SJCRH30 (cell line): ENCODE data around the gene PTPN5. TPM values are rescaled to one million over a fixed set of nuclear protein-coding genes. Genes with fewer than 3 reads are reported as not detected.

Experiments used
- DNase-seq, 2 experiments: peaks; one replicate each; pipeline ENCODE4 v3.0.0-alpha.2; 2015 to 2020
- H3K27ac ChIP-seq: fragments of 250-450 bp; sonication (Bioruptor Pico); 2 replicates; pipeline ENCODE4 v1.5.1; 2020; ENCODE audit warnings: mild to moderate bottlenecking, moderate library complexity
- H3K27me3 ChIP-seq: fragments of 250-450 bp; sonication (Bioruptor Pico); 2 replicates; pipeline ENCODE4 v1.5.1; 2020; ENCODE audit warnings: mild to moderate bottlenecking, moderate library complexity
- H3K36me3 ChIP-seq: fragments of 250-450 bp; sonication (Bioruptor Pico); 2 replicates; pipeline ENCODE4 v1.5.1; 2020; ENCODE audit warnings: mild to moderate bottlenecking, moderate library complexity
- H3K4me1 ChIP-seq: fragments of 250-450 bp; sonication (Bioruptor Pico); 2 replicates; pipeline ENCODE4 v1.5.1; 2020; ENCODE audit warnings: mild to moderate bottlenecking, moderate library complexity
- H3K4me3 ChIP-seq: fragments of 250-450 bp; sonication (Bioruptor Pico); 2 replicates; pipeline ENCODE4 v1.5.1; 2020; ENCODE audit warnings: mild to moderate bottlenecking, moderate library complexity
- H3K9me3 ChIP-seq: fragments of 250-450 bp; sonication (Bioruptor Pico); replicated peaks from 2 replicates; pipeline ENCODE4 v1.5.1; 2020; ENCODE audit warnings: mild to moderate bottlenecking, moderate library complexity
- total RNA-seq: library from RNA; depleted of rRNA; stranded (reverse); fragments of >200 nt; shearing (Covaris generic); gene quantifications from 2 replicates; pipeline ENCODE4 v1.2.3, GENCODE V29; 2014

The PTPN5 gene
- total RNA-seq, 1 experiment from 2014 or later, result not detected

- H3K36me3 ChIP-seq, result no peaks in the 10 kb centered on the region
- H3K9me3 ChIP-seq, result no peaks in the 10 kb centered on the region
- H3K27me3 ChIP-seq, result no peaks in the 10 kb centered on the region
- no peaks in the 10 kb centered on the region for H3K4me1 ChIP-seq
- DNase-seq, result no peak
- no peak overlapping the region for H3K27ac ChIP-seq
- no peak overlapping the region for H3K4me3 ChIP-seq
Measured at GRCh38 chr11:18780896-18781295, 10.7 kb downstream of the PTPN5 start.

- DNase-seq, result no peak
- H3K4me1 ChIP-seq, result no peaks in the 10 kb centered on the region; the same call in 1 of the 2 replicates
- H3K9me3 ChIP-seq, result no peaks in the 10 kb centered on the region
Measured at GRCh38 chr11:18780329-18780728, 11.3 kb downstream of the PTPN5 start.

GRCh38 chr11:18778468-18778867, 13.1 kb downstream of the PTPN5 start:
- Histone ChIP-seq H3K4me1 (peaks cover 17% of the 10 kb centered on the region), H3K27me3 (no peaks in the 10 kb centered on the region), H3K27ac (no peak overlapping the region), H3K9me3 (no peaks in the 10 kb centered on the region), H3K4me3 (no peak overlapping the region), H3K36me3 (no peaks in the 10 kb centered on the region)
- DNase-seq, result no peak

More at GRCh38 chr11:18780329-18780728, 11.3 kb downstream of the PTPN5 start:
- Histone ChIP-seq H3K27me3 (no peaks in the 10 kb centered on the region), H3K36me3 (no peaks in the 10 kb centered on the region), H3K27ac (no peak overlapping the region), H3K4me3 (no peak overlapping the region)

GRCh38 chr11:18776324-18776723, 15.3 kb downstream of the PTPN5 start:
- no peak overlapping the region for H3K4me3 ChIP-seq
- H3K4me1 ChIP-seq, result peaks cover 26% of the 10 kb centered on the region
- no peaks in the 10 kb centered on the region for H3K36me3 ChIP-seq
- H3K27ac ChIP-seq, result no peak overlapping the region
- no peaks in the 10 kb centered on the region for H3K27me3 ChIP-seq
- no peaks in the 10 kb centered on the region for H3K9me3 ChIP-seq
- DNase-seq, result no peak

- H3K9me3 ChIP-seq, result no peaks in the 10 kb centered on the region
Measured at GRCh38 chr11:18775492-18776292, 15.9 kb downstream of the PTPN5 start.

GRCh38 chr11:18774801-18775200, 16.8 kb downstream of the PTPN5 start:
- Histone ChIP-seq H3K27me3 (no peaks in the 10 kb centered on the region), H3K9me3 (no peaks in the 10 kb centered on the region), H3K36me3 (no peaks in the 10 kb centered on the region), H3K4me1 (peaks cover 26% of the 10 kb centered on the region), H3K27ac (peak overlapping the region; percentile 93), H3K4me3 (no peak overlapping the region)
- peak; percentile 83 to 92 for DNase-seq

More at GRCh38 chr11:18775492-18776292, 15.9 kb downstream of the PTPN5 start:
- peak; percentile 62 to 82 for DNase-seq
- peak overlapping the region; percentile 93; the same call in 1 of the 2 replicates for H3K27ac ChIP-seq
- H3K4me1 ChIP-seq, result peaks cover 26% of the 10 kb centered on the region
- no peaks in the 10 kb centered on the region for H3K36me3 ChIP-seq
- no peaks in the 10 kb centered on the region for H3K27me3 ChIP-seq
- H3K4me3 ChIP-seq, result no peak overlapping the region

GRCh38 chr11:18773681-18774080, 17.9 kb downstream of the PTPN5 start:
- H3K4me1 ChIP-seq, result peaks cover 26% of the 10 kb centered on the region
- peak; percentile 70 to 80 for DNase-seq
- H3K9me3 ChIP-seq, result no peaks in the 10 kb centered on the region
- H3K27me3 ChIP-seq, result no peaks in the 10 kb centered on the region
- no peak overlapping the region for H3K4me3 ChIP-seq
- peak overlapping the region; percentile 93 for H3K27ac ChIP-seq
- H3K36me3 ChIP-seq, result no peaks in the 10 kb centered on the region

GRCh38 chr11:18773104-18773503, 18.5 kb downstream of the PTPN5 start:
- Histone ChIP-seq H3K9me3 (no peaks in the 10 kb centered on the region), H3K27ac (peak overlapping the region; percentile 93), H3K4me3 (no peak overlapping the region), H3K36me3 (no peaks in the 10 kb centered on the region), H3K27me3 (no peaks in the 10 kb centered on the region), H3K4me1 (peaks cover 26% of the 10 kb centered on the region)
- peak in 1 of 2 experiments; percentile 14 for DNase-seq

- Histone ChIP-seq H3K36me3 (no peaks in the 10 kb centered on the region), H3K4me3 (no peak overlapping the region), H3K4me1 (peaks cover 26% of the 10 kb centered on the region), H3K27ac (no peak overlapping the region), H3K9me3 (no peaks in the 10 kb centered on the region), H3K27me3 (no peaks in the 10 kb centered on the region)
- DNase-seq, result no peak
Measured at GRCh38 chr11:18772211-18772610, 19.4 kb downstream of the PTPN5 start.

- Histone ChIP-seq H3K4me1 (peaks cover 26% of the 10 kb centered on the region), H3K27me3 (no peaks in the 10 kb centered on the region), H3K36me3 (no peaks in the 10 kb centered on the region), H3K9me3 (no peaks in the 10 kb centered on the region), H3K27ac (no peak overlapping the region), H3K4me3 (no peak overlapping the region)
- DNase-seq, result no peak
Measured at GRCh38 chr11:18771266-18772035, 20.1 kb downstream of the PTPN5 start.

GRCh38 chr11:18770479-18771125, 21.0 kb downstream of the PTPN5 start:
- Histone ChIP-seq H3K36me3 (no peaks in the 10 kb centered on the region), H3K27me3 (no peaks in the 10 kb centered on the region), H3K4me3 (no peak overlapping the region), H3K9me3 (no peaks in the 10 kb centered on the region), H3K27ac (no peak overlapping the region), H3K4me1 (peaks cover 26% of the 10 kb centered on the region)
- DNase-seq, result peak; percentile 25 to 50

- no peaks in the 10 kb centered on the region for H3K36me3 ChIP-seq
- no peaks in the 10 kb centered on the region for H3K9me3 ChIP-seq
- DNase-seq, result no peak
- H3K4me1 ChIP-seq, result peaks cover 22% of the 10 kb centered on the region
- no peaks in the 10 kb centered on the region for H3K27me3 ChIP-seq
- no peak overlapping the region for H3K4me3 ChIP-seq
- no peak overlapping the region for H3K27ac ChIP-seq
Measured at GRCh38 chr11:18769802-18770456, 21.7 kb downstream of the PTPN5 start.

- no peaks in the 10 kb centered on the region for H3K27me3 ChIP-seq
- H3K4me1 ChIP-seq, result peaks cover 15% of the 10 kb centered on the region
- no peaks in the 10 kb centered on the region for H3K36me3 ChIP-seq
- H3K9me3 ChIP-seq, result no peaks in the 10 kb centered on the region
- no peak overlapping the region for H3K27ac ChIP-seq
- H3K4me3 ChIP-seq, result no peak overlapping the region
- DNase-seq, result no peak
Measured at GRCh38 chr11:18768978-18769377, 22.6 kb downstream of the PTPN5 start.

- Histone ChIP-seq H3K27me3 (no peaks in the 10 kb centered on the region), H3K9me3 (no peaks in the 10 kb centered on the region), H3K4me3 (no peak overlapping the region), H3K36me3 (no peaks in the 10 kb centered on the region), H3K4me1 (peaks cover 10% of the 10 kb centered on the region), H3K27ac (no peak overlapping the region)
- DNase-seq, result no peak
Measured at GRCh38 chr11:18768472-18768901, 23.1 kb downstream of the PTPN5 start.
